DMS114 treated with DMSO at 0.1 percent for 48 hours (cell line): Measurements from ENCODE around the gene IQGAP1.
"Not testable (repeated sequence)": the region's sequence is repeated elsewhere in the genome, so short reads cannot be mapped to it uniquely, and the experiment has no call there.

Experiments used
- DNase-seq: peaks from one replicate; lab custom pipeline; 2025; ENCODE audit not compliant: unreplicated experiment; lab: John Stamatoyannopoulos, UW

Gene IQGAP1

GRCh38 chr15:90524018-90524803, 136.2 kb downstream of the IQGAP1 start:
- DNase-seq: not testable (repeated sequence)

GRCh38 chr15:90529011-90529370, 140.9 kb downstream of the IQGAP1 start:
- DNase-seq: no peak

GRCh38 chr15:90529371-90530249, 141.6 kb downstream of the IQGAP1 start, which contains the start of gene CRTC3:
TSS of gene CRTC3 (plus strand) at chr15:90529923. CDS start at chr15:90530072, 149 bp downstream.
- peak; percentile 16 for DNase-seq

GRCh38 chr15:90530250-90531051, 142.4 kb downstream of the IQGAP1 start:
- no peak for DNase-seq

GRCh38 chr15:90531147-90531546, 143.1 kb downstream of the IQGAP1 start:
- DNase-seq: peak; percentile 14

- no peak for DNase-seq
Observed at GRCh38 chr15:90535254-90535653, 147.2 kb downstream of the IQGAP1 start.

GRCh38 chr15:90539789-90540188, 151.7 kb downstream of the IQGAP1 start:
- DNase-seq: no peak

- no peak for DNase-seq
Observed at GRCh38 chr15:90540768-90541167, 152.7 kb downstream of the IQGAP1 start.

- no peak for DNase-seq
Observed at GRCh38 chr15:90545095-90545494, 157.1 kb downstream of the IQGAP1 start.

GRCh38 chr15:90547540-90547939, 159.5 kb downstream of the IQGAP1 start:
- DNase-seq: no peak

- no peak for DNase-seq
Observed at GRCh38 chr15:90550919-90551318, 162.9 kb downstream of the IQGAP1 start.
